Suprapubic skin (tissue), 4 donors: ENCODE measurements around the gene EPB41L4B. TPM values are rescaled to one million over a fixed set of nuclear protein-coding genes. Genes with fewer than 3 reads are reported as not detected.

Experiments used
- DNase-seq, 2 donors: peaks; one replicate each; pipeline ENCODE4 v3.0.0-alpha.2; 2019; ENCODE audit warnings: low spot score in 2 of 2
- H3K27ac ChIP-seq: fragments of 200-600 bp; sonication (generic); one replicate; pipeline ENCODE4 v1.5.1; 2019
- H3K27me3 ChIP-seq: fragments of 200-600 bp; sonication (generic); one replicate; pipeline ENCODE4 v1.5.1; 2019
- H3K36me3 ChIP-seq: fragments of 200-600 bp; sonication (generic); one replicate; pipeline ENCODE4 v1.5.1; 2019
- H3K4me1 ChIP-seq: fragments of 200-600 bp; sonication (generic); one replicate; pipeline ENCODE4 v1.5.1; 2019
- H3K4me3 ChIP-seq: fragments of 200-600 bp; sonication (generic); one replicate; pipeline ENCODE4 v1.5.1; 2019; ENCODE audit warnings: mild to moderate bottlenecking
- H3K9me3 ChIP-seq: fragments of 200-600 bp; sonication (generic); one replicate; pipeline ENCODE4 v1.5.1; 2019
- CTCF ChIP-seq, 2 donors: fragments of 200-600 bp in 1 of 2; fragments of 450-650 bp in 1 of 2; sonication (generic) in 1 of 2; IDR thresholded peaks; one replicate each; pipeline ENCODE4 v1.5.1; 2016 to 2019; ENCODE audit warnings: antibody characterized with exemption in 2 of 2, mild to moderate bottlenecking in 1 of 2, moderate library complexity in 1 of 2
- EP300 ChIP-seq: sonication (generic); formaldehyde crosslinking; IDR thresholded peaks from one replicate; pipeline ENCODE4 v1.6.1; 2017; ENCODE audit warnings: antibody characterized with exemption
- POLR2A ChIP-seq, 2 donors: fragments of 450-650 bp; IDR thresholded peaks; one replicate each; pipeline ENCODE4 v1.6.1; 2017; ENCODE audit warnings: antibody characterized with exemption in 2 of 2, mild to moderate bottlenecking in 2 of 2, moderate library complexity in 2 of 2
- POLR2AphosphoS5 ChIP-seq, 3 donors: sonication (generic); formaldehyde crosslinking; IDR thresholded peaks; one replicate each; pipeline ENCODE4 v1.6.1; 2017; ENCODE audit warnings: antibody characterized with exemption in 3 of 3
- WGBS: methylation state at CpG from one replicate; pipeline ENCODE4 v1.1.5; 2018; 5-methylcytosine and 5-hydroxymethylcytosine counted together
- total RNA-seq, 4 donors: library from RNA; depleted of rRNA; stranded (reverse); fragments of >200 nt; gene quantifications; one replicate each; pipeline ENCODE4 v1.1.0, GENCODE V29; 2016

The EPB41L4B gene
- total RNA-seq, 4 donors from 2014 or later, result 22.4 to 27.4 (median 25.1) TPM

- DNase-seq, result no peak
- Histone ChIP-seq H3K36me3 (no peaks in the 10 kb centered on the region), H3K4me1 (no peaks in the 10 kb centered on the region), H3K27ac (no peak overlapping the region), H3K9me3 (no peaks in the 10 kb centered on the region), H3K27me3 (no peaks in the 10 kb centered on the region), H3K4me3 (no peak overlapping the region)
- TF ChIP-seq POLR2A (IDR thresholded peaks at IDR 0.05), result no peak
- no peak for TF ChIP-seq POLR2AphosphoS5 (IDR thresholded peaks at IDR 0.05)
- no peak for TF ChIP-seq EP300
- TF ChIP-seq CTCF (IDR thresholded peaks at IDR 0.05), result no peak
- WGBS, result 93% methylated on average over 3 of the region's 3 CpGs
Observed at GRCh38 chr9:109239240-109239639, 81.6 kb downstream of the EPB41L4B start.

- no peak for DNase-seq
- no peak for TF ChIP-seq EP300
- no peak for TF ChIP-seq POLR2AphosphoS5 (IDR thresholded peaks at IDR 0.05)
- no peak overlapping the region for H3K27ac ChIP-seq
- H3K9me3 ChIP-seq, result no peaks in the 10 kb centered on the region
- H3K4me1 ChIP-seq, result no peaks in the 10 kb centered on the region
- no peaks in the 10 kb centered on the region for H3K36me3 ChIP-seq
- H3K4me3 ChIP-seq, result no peak overlapping the region
- 50% methylated on average over 3 of the region's 3 CpGs for WGBS
- H3K27me3 ChIP-seq, result no peaks in the 10 kb centered on the region
Observed at GRCh38 chr9:109238655-109239054, 82.2 kb downstream of the EPB41L4B start.

GRCh38 chr9:109238125-109238524, 82.7 kb downstream of the EPB41L4B start:
- H3K9me3 ChIP-seq, result no peaks in the 10 kb centered on the region
- H3K36me3 ChIP-seq, result no peaks in the 10 kb centered on the region
- H3K4me3 ChIP-seq, result no peak overlapping the region
- DNase-seq, result no peak
- H3K27ac ChIP-seq, result no peak overlapping the region
- 88% methylated on average over 4 of the region's 4 CpGs for WGBS
- no peak for TF ChIP-seq EP300
- TF ChIP-seq CTCF (IDR thresholded peaks at IDR 0.05), result no peak
- no peak for TF ChIP-seq POLR2A (IDR thresholded peaks at IDR 0.05)
- TF ChIP-seq POLR2AphosphoS5 (IDR thresholded peaks at IDR 0.05), result no peak
- no peaks in the 10 kb centered on the region for H3K4me1 ChIP-seq
- no peaks in the 10 kb centered on the region for H3K27me3 ChIP-seq

- no peaks in the 10 kb centered on the region for H3K4me1 ChIP-seq
- no peak for DNase-seq
- TF ChIP-seq POLR2AphosphoS5 (IDR thresholded peaks at IDR 0.05) (no peak), POLR2A (IDR thresholded peaks at IDR 0.05) (no peak), CTCF (IDR thresholded peaks at IDR 0.05) (no peak), EP300 (no peak)
- H3K36me3 ChIP-seq, result no peaks in the 10 kb centered on the region
- no peaks in the 10 kb centered on the region for H3K27me3 ChIP-seq
- no peak overlapping the region for H3K27ac ChIP-seq
- H3K9me3 ChIP-seq, result no peaks in the 10 kb centered on the region
- no peak overlapping the region for H3K4me3 ChIP-seq
- 68% methylated on average over 9 of the region's 9 CpGs for WGBS
Observed at GRCh38 chr9:109232449-109233237, 88.2 kb downstream of the EPB41L4B start.

GRCh38 chr9:109231593-109231992, 89.3 kb downstream of the EPB41L4B start:
- no peaks in the 10 kb centered on the region for H3K36me3 ChIP-seq

GRCh38 chr9:109230277-109230676, 90.6 kb downstream of the EPB41L4B start:
- no peaks in the 10 kb centered on the region for H3K36me3 ChIP-seq
- 86% methylated on average over 4 of the region's 4 CpGs for WGBS
- no peak overlapping the region for H3K4me3 ChIP-seq
- H3K27ac ChIP-seq, result no peak overlapping the region
- H3K4me1 ChIP-seq, result no peaks in the 10 kb centered on the region
- no peaks in the 10 kb centered on the region for H3K27me3 ChIP-seq
- DNase-seq, result no peak
- no peak for TF ChIP-seq POLR2AphosphoS5 (IDR thresholded peaks at IDR 0.05)
- no peak for TF ChIP-seq CTCF (IDR thresholded peaks at IDR 0.05)
- no peaks in the 10 kb centered on the region for H3K9me3 ChIP-seq

More at GRCh38 chr9:109231593-109231992, 89.3 kb downstream of the EPB41L4B start:
- Histone ChIP-seq H3K27me3 (no peaks in the 10 kb centered on the region), H3K27ac (no peak overlapping the region), H3K4me1 (no peaks in the 10 kb centered on the region), H3K9me3 (no peaks in the 10 kb centered on the region), H3K4me3 (no peak overlapping the region)
- WGBS, result 32% methylated on average over 1 of the region's 1 CpG
- DNase-seq, result no peak
- no peak for TF ChIP-seq EP300
